Glutamatergic neuron (in vitro differentiated cells): ENCODE results near the gene CACNA1C. TPM values are rescaled to one million over a fixed set of nuclear protein-coding genes. Genes with fewer than 3 reads are reported as not detected.

Experiments
- DNase-seq: peaks from one replicate; pipeline ENCODE4 v3.0.0; 2022
- H3K27ac Mint-ChIP-seq: one replicate; pipeline ENCODE4 v1.8.0; 2020; ENCODE audit warnings: mild to moderate bottlenecking, mixed read lengths, inconsistent platforms; ENCODE audit not compliant: unreplicated experiment
- H3K27me3 Mint-ChIP-seq: one replicate; pipeline ENCODE4 v1.8.0; 2020; ENCODE audit warnings: mild to moderate bottlenecking, moderate library complexity, mixed read lengths, inconsistent platforms; ENCODE audit not compliant: unreplicated experiment
- H3K36me3 Mint-ChIP-seq: one replicate; pipeline ENCODE4 v1.8.0; 2020; ENCODE audit warnings: mild to moderate bottlenecking, mixed read lengths, inconsistent platforms; ENCODE audit not compliant: unreplicated experiment
- H3K4me1 Mint-ChIP-seq: one replicate; pipeline ENCODE4 v1.8.0; 2020; ENCODE audit warnings: mild to moderate bottlenecking, low read depth, mixed read lengths, inconsistent platforms; ENCODE audit not compliant: unreplicated experiment
- H3K4me3 Mint-ChIP-seq: one replicate; pipeline ENCODE4 v1.8.0; 2020; ENCODE audit warnings: mild to moderate bottlenecking, mixed read lengths, inconsistent platforms; ENCODE audit not compliant: unreplicated experiment
- H3K9me3 Mint-ChIP-seq: one replicate; pipeline ENCODE4 v1.8.0; 2020; ENCODE audit warnings: mild to moderate bottlenecking, moderate library complexity, mixed read lengths, inconsistent platforms; ENCODE audit not compliant: unreplicated experiment
- total RNA-seq: library from RNA; stranded (reverse); fragmentation: NEBNext Ultra II Directional; extraction: Animal tissue kit (Norgen Biotek cat#: 25700); gene quantifications from one replicate; pipeline ENCODE4 v1.2.1, GENCODE V29; 2021; ENCODE audit not compliant: unreplicated experiment
- TF ChIP-seq, protein P1 (sequence below): fragments of 200-600 bp; sonication (generic); IDR thresholded peaks from one replicate; pipeline ENCODE4 v1.5.0; 2021; ENCODE audit not compliant: partially characterized antibody, unreplicated experiment

The CACNA1C gene
- total RNA-seq, 1 donor from 2014 or later: 11.0 TPM

DNA sequence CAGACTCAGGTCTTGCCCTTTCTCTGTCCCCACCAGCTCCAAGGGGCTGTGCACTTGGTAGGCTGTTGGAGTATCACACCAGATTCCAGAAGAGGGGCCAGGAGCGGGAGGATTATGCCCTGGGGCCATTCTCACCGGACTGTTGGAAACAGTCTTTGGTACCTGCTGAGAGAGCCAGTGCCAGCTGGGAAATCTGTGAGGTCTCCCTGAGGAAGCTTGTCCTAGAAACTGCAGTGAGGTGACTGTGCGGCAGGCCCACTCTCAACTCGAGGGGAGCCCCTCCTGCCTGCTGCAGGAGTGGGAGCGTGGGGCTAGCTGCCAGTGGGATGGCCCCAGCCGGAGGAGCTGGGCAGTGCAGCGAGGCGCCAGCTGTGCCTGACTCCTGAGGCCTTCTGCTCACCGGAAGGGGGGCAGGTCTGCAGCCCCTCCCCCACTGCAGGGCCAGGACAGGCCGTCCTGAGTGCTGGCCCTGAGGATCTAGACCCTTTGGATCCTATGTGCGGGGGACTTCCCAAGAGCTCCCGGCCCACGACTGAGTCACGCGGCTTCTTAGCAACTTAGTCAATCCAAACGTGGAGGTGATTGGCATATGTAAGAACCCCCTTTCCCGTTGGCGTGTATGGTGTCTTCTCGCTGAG, 295.2 kb downstream of the CACNA1C start:
- Mint-ChIP-seq H3K27ac (no peak overlapping the region), H3K4me3 (no peak overlapping the region), H3K9me3 (peaks cover 1% of the 10 kb centered on the region), H3K27me3 (peaks cover 2% of the 10 kb centered on the region), H3K4me1 (peaks cover 10% of the 10 kb centered on the region), H3K36me3 (no peaks in the 10 kb centered on the region)
- TF ChIP-seq, protein P1, sequence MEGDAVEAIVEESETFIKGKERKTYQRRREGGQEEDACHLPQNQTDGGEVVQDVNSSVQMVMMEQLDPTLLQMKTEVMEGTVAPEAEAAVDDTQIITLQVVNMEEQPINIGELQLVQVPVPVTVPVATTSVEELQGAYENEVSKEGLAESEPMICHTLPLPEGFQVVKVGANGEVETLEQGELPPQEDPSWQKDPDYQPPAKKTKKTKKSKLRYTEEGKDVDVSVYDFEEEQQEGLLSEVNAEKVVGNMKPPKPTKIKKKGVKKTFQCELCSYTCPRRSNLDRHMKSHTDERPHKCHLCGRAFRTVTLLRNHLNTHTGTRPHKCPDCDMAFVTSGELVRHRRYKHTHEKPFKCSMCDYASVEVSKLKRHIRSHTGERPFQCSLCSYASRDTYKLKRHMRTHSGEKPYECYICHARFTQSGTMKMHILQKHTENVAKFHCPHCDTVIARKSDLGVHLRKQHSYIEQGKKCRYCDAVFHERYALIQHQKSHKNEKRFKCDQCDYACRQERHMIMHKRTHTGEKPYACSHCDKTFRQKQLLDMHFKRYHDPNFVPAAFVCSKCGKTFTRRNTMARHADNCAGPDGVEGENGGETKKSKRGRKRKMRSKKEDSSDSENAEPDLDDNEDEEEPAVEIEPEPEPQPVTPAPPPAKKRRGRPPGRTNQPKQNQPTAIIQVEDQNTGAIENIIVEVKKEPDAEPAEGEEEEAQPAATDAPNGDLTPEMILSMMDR: no peak
- no peak for DNase-seq

DNA sequence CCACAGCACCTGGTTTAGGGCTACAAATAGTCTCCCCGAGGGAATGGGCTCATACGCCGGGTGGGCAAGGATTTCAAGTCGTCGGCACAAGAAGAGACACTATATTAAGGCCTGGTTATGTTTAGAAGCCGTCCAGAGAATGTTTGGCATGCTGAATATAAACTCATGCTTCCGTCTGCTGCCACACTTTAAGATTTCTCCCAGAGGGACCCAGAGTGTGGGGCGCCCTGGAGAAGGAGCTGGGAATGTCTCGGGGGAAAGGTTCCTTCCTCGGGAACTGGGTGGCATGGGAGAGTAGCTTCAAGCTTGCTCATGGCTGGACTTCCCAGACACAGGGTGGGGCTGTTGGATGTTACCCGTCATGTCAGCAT, 295.7 kb downstream of the CACNA1C start:
- no peak for DNase-seq
- H3K4me3 Mint-ChIP-seq: no peak overlapping the region
- TF ChIP-seq, protein P1: no peak
- H3K36me3 Mint-ChIP-seq: no peaks in the 10 kb centered on the region
- peaks cover 5% of the 10 kb centered on the region for H3K27me3 Mint-ChIP-seq
- peaks cover 1% of the 10 kb centered on the region for H3K9me3 Mint-ChIP-seq
- peaks cover 12% of the 10 kb centered on the region for H3K4me1 Mint-ChIP-seq
- H3K27ac Mint-ChIP-seq: no peak overlapping the region

DNA sequence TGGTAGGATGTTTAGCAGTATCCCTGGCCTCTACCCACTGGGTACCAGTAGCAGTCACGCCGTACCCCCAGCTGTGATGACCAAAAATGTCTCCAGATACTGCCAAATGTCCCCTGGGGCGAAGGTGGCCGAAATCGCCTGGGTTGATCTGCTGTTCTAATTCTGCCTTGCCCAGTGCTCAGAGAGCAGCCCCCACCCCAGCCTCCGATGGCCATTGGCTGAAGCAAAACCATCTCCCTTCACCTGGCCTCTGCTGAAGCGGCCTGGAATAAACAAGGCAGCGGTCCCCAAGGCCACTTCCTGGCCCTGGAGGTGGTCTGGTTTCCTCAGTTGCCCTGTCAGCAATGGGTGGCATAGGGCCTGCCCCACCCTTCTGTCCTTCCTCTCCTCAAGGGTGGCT, 298.4 kb downstream of the CACNA1C start:
- H3K27ac Mint-ChIP-seq: no peak overlapping the region
- TF ChIP-seq, protein P1: no peak
- H3K36me3 Mint-ChIP-seq: no peaks in the 10 kb centered on the region
- peaks cover 23% of the 10 kb centered on the region for H3K4me1 Mint-ChIP-seq
- no peak for DNase-seq
- H3K4me3 Mint-ChIP-seq: no peak overlapping the region
- peaks cover 15% of the 10 kb centered on the region for H3K27me3 Mint-ChIP-seq
- peaks cover 4% of the 10 kb centered on the region for H3K9me3 Mint-ChIP-seq

DNA sequence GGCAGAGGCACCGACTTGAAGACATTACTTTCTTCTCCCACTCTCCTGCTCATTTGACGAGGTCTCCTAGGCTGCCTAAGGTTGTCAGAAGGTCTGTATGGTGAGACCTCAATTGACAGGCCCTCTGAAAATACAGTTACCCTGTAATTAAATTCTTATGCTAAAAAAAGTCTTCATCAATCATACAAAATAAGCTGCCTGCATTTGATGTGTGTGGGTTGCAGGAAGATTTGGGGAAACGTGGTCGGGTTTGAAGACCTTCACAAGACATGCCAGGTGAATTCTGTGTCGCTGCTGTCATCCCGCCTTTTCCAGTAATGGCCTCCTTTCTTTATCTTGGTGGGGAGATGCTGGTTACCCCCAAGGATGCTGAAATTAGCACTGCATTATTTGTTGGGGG, 299.4 kb downstream of the CACNA1C start:
- no peak for DNase-seq
- Mint-ChIP-seq H3K4me1 (peaks cover 31% of the 10 kb centered on the region), H3K4me3 (no peak overlapping the region), H3K27ac (no peak overlapping the region), H3K9me3 (peaks cover 5% of the 10 kb centered on the region), H3K36me3 (no peaks in the 10 kb centered on the region), H3K27me3 (peaks cover 18% of the 10 kb centered on the region)
- TF ChIP-seq, protein P1: no peak

DNA sequence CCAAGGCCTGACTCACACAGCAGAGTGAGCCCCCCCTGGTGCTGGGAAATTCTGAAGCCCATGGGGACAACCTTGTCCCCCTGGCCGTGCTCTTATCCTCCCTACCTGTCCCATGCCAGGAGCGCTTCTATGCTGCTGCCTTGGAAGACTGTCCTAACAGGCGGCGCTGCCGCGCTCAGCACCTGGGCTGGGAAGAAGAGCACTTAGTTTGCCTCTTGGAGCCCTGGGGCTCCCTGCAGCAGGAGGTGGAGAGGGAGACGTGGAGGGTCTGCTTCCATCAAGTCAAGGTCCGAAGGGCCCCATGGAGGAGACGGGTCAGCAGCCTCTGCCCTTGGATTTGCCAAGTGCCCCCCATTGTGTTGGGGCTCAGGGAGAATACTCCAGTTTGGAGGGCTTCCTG, 300.5 kb downstream of the CACNA1C start:
- Mint-ChIP-seq H3K4me3 (peak overlapping the region; percentile 6), H3K27ac (no peak overlapping the region), H3K27me3 (peaks cover 21% of the 10 kb centered on the region), H3K4me1 (peaks cover 36% of the 10 kb centered on the region), H3K36me3 (no peaks in the 10 kb centered on the region), H3K9me3 (peaks cover 9% of the 10 kb centered on the region)
- DNase-seq: no peak
- TF ChIP-seq, protein P1: no peak
